Left hindlimb (tissue), 1 donor: ENCODE results near the gene PLCXD1.
A peak's percentile ranks its signal among the peaks of the same experiment; 100 is the strongest.
"Not testable (repeated sequence)": the region's sequence is repeated elsewhere in the genome, so short reads cannot be mapped to it uniquely, and the experiment has no call there.

Experiments used
- DNase-seq: peaks from one replicate; pipeline ENCODE4 v3.0.0-alpha.2; 2018

The PLCXD1 gene

DNA sequence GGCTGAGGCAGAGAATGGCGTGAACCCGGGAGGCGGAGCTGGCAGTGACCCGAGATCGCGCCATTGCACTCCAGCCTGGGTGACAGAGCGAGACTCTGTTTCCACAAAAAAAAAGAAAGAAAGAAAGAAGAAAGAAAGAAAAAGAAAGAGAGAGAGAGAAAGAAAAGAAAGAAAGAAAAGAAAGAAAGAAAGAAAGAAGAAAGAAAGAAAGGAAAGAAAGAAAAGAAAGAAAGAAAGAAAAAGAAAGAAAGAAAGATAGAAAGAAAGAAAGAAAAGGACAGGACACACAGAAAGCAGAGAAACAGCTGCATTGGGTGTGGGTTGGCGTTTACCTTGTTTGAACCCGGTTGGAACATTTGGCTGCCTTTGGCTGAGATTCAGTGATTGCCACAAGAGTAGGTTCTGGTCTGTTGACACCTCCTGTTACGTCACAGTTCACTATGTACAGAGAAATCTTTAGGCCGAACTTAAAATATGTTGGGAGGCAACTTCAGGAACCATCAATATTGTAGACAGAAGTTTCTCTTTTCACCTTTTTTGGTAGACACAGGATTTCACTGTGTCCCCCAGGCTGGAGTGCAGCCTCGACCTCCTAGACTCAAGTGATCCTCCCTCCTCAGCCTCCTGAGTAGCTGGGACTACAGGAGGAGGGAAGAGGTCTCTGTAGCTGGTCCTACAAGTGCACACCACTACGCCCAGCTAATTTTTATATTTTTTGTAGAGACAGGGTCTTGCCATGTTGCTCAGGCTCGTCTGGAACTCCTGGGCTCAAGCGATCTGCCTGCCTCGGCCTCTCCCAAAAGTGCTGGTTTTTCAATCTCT lies 16.3 kb upstream of the PLCXD1 start:
- no peak for DNase-seq

- no peak for DNase-seq
Observed at GRCh38 chrX:265502-265901, 15.7 kb upstream of the PLCXD1 start.

- no peak for DNase-seq
Observed at GRCh38 chrX:267771-268261, 13.4 kb upstream of the PLCXD1 start.

DNA sequence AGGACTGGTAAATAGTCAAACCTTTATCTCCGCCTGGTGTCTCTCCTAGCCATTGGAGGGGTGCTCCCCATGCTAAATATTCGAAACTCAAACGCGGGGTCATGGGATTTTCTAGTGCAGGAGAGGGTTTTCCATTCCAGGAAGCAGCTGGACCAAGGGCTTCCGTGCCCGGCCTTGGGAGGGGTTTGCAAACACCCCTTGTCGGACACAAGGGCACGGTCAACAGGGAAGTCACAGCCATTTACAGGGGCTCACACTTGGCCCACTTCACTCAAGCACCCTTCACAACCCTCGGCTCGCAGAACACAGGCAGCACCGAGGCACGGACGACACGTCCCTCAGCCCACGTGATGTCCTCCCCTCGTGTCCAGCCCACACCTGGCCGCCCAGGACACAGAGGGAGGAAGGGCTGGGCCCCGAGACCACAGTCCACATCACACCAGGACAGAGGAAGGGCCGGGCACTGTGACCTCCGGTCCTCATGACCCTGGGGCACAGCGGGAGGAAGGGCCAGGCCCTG lies 10.3 kb upstream of the PLCXD1 start:
- no peak for DNase-seq

GRCh38 chrX:274904-275475 lies 6.2 kb upstream of the PLCXD1 start:
- peak; percentile 77 for DNase-seq

DNA sequence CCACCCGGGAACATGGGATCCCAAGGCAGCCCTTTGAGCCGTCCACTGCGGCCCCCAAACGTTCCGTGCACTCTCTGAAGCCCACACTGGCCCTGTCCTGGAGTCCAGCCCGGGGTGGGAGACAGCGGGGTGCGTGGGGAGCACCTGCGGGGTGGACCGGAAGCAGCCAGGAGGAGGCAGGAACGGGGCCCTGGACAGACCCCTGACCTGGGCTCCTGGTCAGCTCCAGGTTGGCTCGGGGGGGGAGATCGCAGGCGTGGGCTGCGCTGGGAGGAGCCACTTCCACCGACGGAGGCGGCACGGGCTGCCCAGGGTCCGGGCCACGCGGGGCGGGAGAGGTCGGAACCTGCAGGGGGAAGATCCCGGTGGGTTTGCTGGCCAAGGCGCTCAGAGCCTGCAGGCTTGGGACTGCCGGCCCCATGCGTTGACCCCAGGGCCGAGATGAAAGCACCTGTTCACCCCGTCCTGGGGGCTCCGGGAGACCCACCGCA lies 5.7 kb upstream of the PLCXD1 start:
- DNase-seq, result no peak

DNA sequence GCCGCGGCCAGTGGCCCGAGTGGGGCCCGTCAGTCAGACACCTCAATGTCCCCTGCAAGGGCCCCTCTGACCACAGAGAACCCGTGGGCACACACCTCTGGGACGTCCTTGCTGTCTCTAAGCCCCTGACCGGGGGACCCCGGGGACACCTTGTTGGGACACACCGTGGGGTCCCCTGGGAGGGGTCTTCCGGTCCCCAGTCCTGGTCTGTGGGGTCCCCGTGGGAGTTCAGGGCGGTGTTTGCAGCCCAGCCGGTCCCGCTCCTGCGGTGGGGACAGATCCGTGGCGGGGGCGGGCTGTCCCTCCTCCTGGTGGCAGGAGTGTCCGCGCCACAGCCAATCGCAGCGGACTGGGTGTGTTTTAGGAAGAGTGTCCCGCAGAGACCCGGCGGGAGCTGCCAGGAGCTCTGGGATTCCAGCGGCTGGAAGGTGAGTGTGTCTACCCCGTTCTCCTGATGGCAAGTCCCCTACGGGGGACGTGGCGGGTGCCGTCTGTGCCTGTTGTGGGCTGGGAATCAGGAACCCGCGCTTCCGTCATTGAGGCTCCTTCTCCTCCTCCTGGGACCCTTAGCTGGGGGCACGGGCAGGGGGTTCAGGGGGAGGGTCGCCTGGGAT lies 5.1 kb upstream of the PLCXD1 start:
- DNase-seq, result peak; percentile 85

- peak; percentile 50 for DNase-seq
Observed at GRCh38 chrX:276581-277201, 4.5 kb upstream of the PLCXD1 start.

DNA sequence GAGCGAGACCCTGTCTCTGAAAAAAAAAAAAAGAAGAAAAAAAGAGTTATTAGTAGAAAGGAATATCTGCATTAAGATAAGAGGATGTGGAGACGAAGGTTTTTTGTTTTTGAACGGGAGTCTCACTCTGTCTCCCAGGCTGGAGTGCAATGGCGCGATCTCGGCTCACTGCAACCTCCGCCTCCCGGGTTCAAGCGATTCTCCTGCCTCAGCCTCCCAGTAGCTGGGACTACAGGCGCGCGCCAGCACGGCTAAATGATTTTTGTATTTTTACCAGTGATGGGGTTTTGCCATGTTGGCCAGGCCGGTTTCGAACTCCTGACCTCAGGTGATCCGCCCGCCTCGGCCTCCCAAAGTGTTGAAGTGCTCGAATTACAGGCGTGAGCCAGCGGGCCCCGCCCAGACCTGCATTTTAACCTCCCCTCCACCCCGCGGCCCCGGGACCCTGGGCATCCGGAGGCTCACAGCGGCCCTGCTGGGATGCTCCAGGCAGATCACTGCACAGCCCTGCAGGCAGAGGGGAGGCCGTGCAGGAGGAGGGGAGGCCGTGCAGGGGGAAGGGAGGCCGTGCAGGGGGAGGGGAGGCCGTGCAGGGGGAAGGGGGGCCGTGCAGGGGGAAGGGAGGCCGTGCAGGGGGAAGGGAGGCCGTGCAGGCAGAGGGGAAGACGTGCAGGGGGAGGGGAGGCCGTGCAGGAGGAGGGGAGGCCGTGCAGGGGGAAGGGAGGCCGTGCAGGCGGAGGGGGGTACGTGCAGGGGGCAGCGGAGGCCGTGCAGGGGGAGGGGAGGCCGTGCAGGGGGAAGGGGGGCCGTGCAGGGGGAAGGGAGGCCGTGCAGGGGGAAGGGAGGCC lies 1.2 kb upstream of the PLCXD1 start:
- not testable (repeated sequence) for DNase-seq

GRCh38 chrX:280722-281121 lies 459 bp upstream of the PLCXD1 start:
- not testable (repeated sequence) for DNase-seq

- DNase-seq, result not testable (repeated sequence)
Observed at GRCh38 chrX:282000-282681, 960 bp downstream of the PLCXD1 start.

- DNase-seq, result peak; percentile 92
Observed at GRCh38 chrX:283115-283845, 2.1 kb downstream of the PLCXD1 start.

- no peak for DNase-seq
Observed at GRCh38 chrX:285076-285677, 4.0 kb downstream of the PLCXD1 start.

DNA sequence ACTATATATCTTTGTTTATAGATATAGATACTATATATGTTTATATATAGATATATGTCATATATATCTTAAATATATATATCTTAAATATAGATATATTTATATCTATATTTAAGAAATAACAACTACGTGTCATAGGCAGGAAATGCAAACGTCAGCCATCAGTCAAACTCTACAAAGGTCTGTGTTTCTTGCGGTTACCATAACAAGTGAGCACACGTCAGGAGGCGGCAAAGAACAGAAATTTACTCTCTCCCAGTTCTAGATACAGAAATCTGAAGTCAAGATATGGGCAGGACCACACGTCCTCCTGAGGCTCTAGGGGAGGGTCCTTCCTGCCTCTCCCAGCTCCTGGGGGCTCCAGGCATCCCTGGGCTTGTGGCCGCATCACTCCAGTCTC lies 6.5 kb downstream of the PLCXD1 start:
- DNase-seq, result no peak

DNA sequence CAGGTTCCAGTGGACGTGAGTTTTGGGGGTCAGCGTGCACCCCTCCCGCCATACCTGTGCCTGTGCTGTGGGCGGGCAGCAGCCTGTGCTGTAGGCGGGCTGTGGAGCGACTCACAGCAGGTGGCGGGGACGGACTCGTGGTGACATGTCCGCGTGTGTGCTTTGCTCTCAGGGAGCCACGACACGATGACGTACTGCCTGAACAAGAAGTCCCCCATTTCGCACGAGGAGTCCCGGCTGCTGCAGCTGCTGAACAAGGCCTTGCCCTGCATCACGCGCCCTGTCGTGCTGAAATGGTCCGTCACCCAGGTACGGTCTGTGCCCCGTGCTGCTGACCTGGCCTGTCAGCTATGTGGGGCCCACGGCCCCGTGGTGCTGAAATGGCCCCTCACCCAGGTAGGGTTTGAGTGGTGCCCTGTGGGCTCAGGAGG lies 7.4 kb downstream of the PLCXD1 start:
- DNase-seq, result no peak

GRCh38 chrX:290476-291166 lies 9.4 kb downstream of the PLCXD1 start:
- no peak for DNase-seq

DNA sequence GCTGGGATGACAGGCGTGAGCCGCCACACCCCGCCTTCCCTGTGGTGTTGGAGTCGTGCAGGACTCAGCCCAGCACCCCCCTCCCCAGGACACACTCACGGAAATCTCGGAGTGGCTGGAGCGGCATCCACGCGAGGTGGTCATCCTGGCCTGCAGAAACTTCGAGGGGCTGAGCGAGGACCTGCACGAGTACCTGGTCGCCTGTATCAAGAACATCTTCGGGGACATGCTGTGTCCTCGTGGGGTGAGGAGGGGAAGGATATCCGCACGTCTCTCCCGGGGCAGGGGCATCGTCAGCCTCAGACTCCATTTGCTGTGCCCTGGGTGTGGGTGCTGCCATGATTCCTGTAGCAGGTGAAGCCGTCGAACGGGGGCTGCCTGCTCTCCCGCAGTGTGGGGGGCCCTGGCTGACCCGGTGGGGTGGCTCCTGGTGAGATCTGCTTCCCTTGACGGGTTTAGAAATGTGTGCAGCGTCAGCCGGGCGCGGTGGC lies 10.3 kb downstream of the PLCXD1 start:
- no peak for DNase-seq

DNA sequence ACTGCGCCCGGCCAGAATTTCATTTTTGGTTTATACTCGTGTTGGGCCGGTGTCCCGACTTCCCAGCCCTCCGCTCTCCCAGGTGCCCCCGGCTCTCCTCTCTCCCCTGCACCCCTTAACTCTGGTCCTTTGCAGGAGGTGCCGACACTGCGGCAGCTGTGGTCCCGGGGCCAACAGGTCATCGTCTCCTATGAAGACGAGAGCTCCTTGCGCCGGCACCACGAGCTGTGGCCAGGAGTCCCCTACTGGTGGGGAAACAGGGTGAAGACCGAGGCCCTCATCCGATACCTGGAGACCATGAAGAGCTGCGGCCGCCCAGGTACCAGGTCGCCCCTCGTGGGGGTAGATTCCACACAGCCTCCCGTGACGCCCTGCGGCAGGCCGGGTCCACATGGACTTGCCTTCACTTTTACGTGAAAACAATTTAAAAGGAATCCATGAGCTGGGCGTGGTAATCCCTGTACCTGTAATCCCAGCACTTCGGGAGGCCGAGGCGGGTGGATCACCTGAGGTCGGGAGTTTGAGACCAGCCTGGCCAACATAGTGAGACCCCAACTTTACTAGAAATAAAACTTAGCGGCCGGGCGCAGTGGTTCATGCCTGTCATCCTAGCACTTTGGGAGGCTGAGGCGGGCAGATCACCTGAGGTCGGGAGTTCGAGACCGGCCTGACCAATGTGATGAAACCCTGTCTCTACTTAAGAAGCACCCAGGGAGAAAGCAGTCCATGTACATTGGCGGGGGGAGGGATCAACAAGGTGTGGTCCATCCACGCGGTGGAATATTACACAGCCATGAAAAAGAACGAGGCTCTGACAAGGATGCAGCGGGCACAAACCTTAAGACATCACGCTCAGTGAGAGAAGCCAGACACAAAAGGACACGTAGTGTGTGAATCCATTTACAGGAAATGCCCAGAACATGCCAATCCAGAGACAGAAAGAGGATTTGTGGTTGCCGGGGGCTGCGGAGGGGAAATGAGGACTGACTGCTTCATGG lies 12.0 kb downstream of the PLCXD1 start:
- no peak for DNase-seq
